K562 (cell line): Measurements from ENCODE around the gene DCAF11. TPM values are rescaled to one million over a fixed set of nuclear protein-coding genes. Genes with fewer than 3 reads are reported as not detected.

ENCODE experiments used
- ATAC-seq: fragments of 200-7000 bp; cut with Tn5 transposase; 3 replicates; pipeline ENCODE4 v1.9.1; 2020; ENCODE audit warnings: moderate library complexity
- BruUV-seq: library from RNA; stranded (reverse); fragments of 400-500 nt; replicated peaks from 2 replicates; lab custom pipeline; 2021; lab: Mats Ljungman, UMichigan
- CTCF ChIA-PET: fragments of 300-600 bp; formaldehyde crosslinking; extraction: SDS; loops from one replicate; lab custom pipeline; 2021; ENCODE audit warnings: low intra/inter-chr PET ratio; lab: Yijun Ruan, JAX
- POLR2A ChIA-PET: fragments of 300-600, 350-650 bp; sonication (Branson Sonifier 250); formaldehyde crosslinking; extraction: SDS; loops from one replicate; lab custom pipeline; 2021; ENCODE audit warnings: antibody characterized with exemption, inconsistent platforms; lab: Yijun Ruan, JAX
- DNase-seq, 4 experiments: peaks; one replicate each; pipeline versions ENCODE4 v3.0.0 to v3.0.0-alpha.2; 2011 to 2018; ENCODE audit warnings: low spot score in 3 of 4, mixed read lengths in 3 of 4; ENCODE audit errors: extremely low read depth in 1 of 4
- FAIRE-seq: peaks from 2 replicates; lab custom pipeline; 2011; peaks lifted over from hg19 to GRCh38; lab: Jason Lieb, UNC
- H2AFZ ChIP-seq: 2 replicates; pipeline ENCODE4 v1.6.0; 2011; ENCODE audit warnings: low read depth, low read length, control low read depth, inconsistent platforms
- H3K27ac ChIP-seq: fragments of 200-600 bp; 3 replicates; pipeline ENCODE4 v1.8.0; 2011; ENCODE audit warnings: low read depth, mild to moderate bottlenecking, control low read depth, inconsistent platforms, low read length, moderate library complexity, mixed read lengths; ENCODE audit errors: extremely low read depth
- H3K27me3 ChIP-seq, 2 experiments: fragments of 300-600 bp in 1 of 2; 2 replicates in 1 of 2; 3 replicates in 1 of 2; pipeline versions ENCODE4 v1.6.0 to v1.8.0; 2011; ENCODE audit warnings: inconsistent platforms in 2 of 2, low read length in 2 of 2, mild to moderate bottlenecking in 1 of 2, mixed read lengths in 1 of 2, moderate library complexity in 1 of 2; ENCODE audit not compliant: control insufficient read depth in 2 of 2, insufficient read depth in 2 of 2
- H3K36me3 ChIP-seq: fragments of 300-600 bp; 3 replicates; pipeline ENCODE4 v1.8.0; 2011; ENCODE audit warnings: mild to moderate bottlenecking, low read length, inconsistent platforms; ENCODE audit not compliant: control insufficient read depth, insufficient read depth
- H3K4me1 ChIP-seq, 2 experiments: fragments of 200-600 bp in 1 of 2; replicated peaks in 1 of 2; 2 replicates in 1 of 2; 3 replicates in 1 of 2; pipeline versions ENCODE4 v1.5.1 to v1.8.0; 2011; ENCODE audit warnings: inconsistent platforms in 2 of 2, low read length in 2 of 2, mild to moderate bottlenecking in 1 of 2, mixed read lengths in 1 of 2, moderate library complexity in 1 of 2; ENCODE audit not compliant: control insufficient read depth in 2 of 2, insufficient read depth in 2 of 2
- H3K4me2 ChIP-seq: 2 replicates; pipeline ENCODE4 v1.6.1; 2011; ENCODE audit warnings: low read length, control low read depth, inconsistent platforms, mixed read lengths; ENCODE audit not compliant: insufficient read depth
- H3K4me3 ChIP-seq: fragments of 200-600 bp; sonication (generic), shearing (Covaris generic); 2 replicates; pipeline ENCODE4 v1.5.1; 2016; ENCODE audit warnings: control low read depth, inconsistent platforms
- H3K79me2 ChIP-seq: fragments of 200-600 bp; 3 replicates; pipeline ENCODE4 v1.8.0; 2011; ENCODE audit warnings: low read length, inconsistent platforms; ENCODE audit not compliant: control insufficient read depth, insufficient read depth
- H3K9ac ChIP-seq, 2 experiments: 2 replicates each; pipeline versions ENCODE4 v1.6.0 to v1.6.1; 2011; ENCODE audit warnings: low read depth in 2 of 2, low read length in 2 of 2, control low read depth in 1 of 2, inconsistent platforms in 1 of 2, mild to moderate bottlenecking in 1 of 2, mixed read lengths in 1 of 2; ENCODE audit not compliant: insufficient read depth in 1 of 2
- H3K9me1 ChIP-seq: one replicate; pipeline ENCODE4 v1.6.0; 2011; ENCODE audit warnings: inconsistent platforms, mild to moderate bottlenecking, low read length, moderate library complexity; ENCODE audit not compliant: control insufficient read depth, insufficient read depth
- H3K9me3 ChIP-seq: replicated peaks from 2 replicates; pipeline ENCODE4 v1.5.1; 2011; ENCODE audit warnings: low read depth, low read length, inconsistent platforms; ENCODE audit not compliant: control insufficient read depth, insufficient read depth
- H4K20me1 ChIP-seq: replicated peaks from 2 replicates; pipeline ENCODE4 v1.6.1; 2011; ENCODE audit warnings: low read length, inconsistent platforms, mixed read lengths; ENCODE audit not compliant: control insufficient read depth, insufficient read depth
- CCAR2 ChIP-seq: fragments of 200-400 bp; formaldehyde crosslinking; IDR thresholded peaks from 2 replicates; pipeline ENCODE4 v1.6.1; 2017; ENCODE audit warnings: mild to moderate bottlenecking, low read depth, low read length
- FOXK1 ChIP-seq: sonication (generic); formaldehyde crosslinking; IDR thresholded peaks from 2 replicates; pipeline ENCODE4 v1.8.0; 2022; ENCODE audit warnings: missing genetic modification reagents, mild to moderate bottlenecking, borderline replicate concordance
- GTF2F1 ChIP-seq: IDR thresholded peaks from 2 replicates; pipeline ENCODE4 v1.6.1; 2011; ENCODE audit warnings: low read depth, low read length, improper control_type of control experiment
- MCM2 ChIP-seq: fragments of 450-650 bp; IDR thresholded peaks from 2 replicates; pipeline ENCODE4 v1.6.1; 2017; ENCODE audit warnings: low read depth, mild to moderate bottlenecking
- MITF ChIP-seq: IDR thresholded peaks from 2 replicates; pipeline ENCODE4 v1.6.1; 2014; ENCODE audit warnings: antibody characterized with exemption
- MTA2 ChIP-seq: fragments of 450-650 bp; IDR thresholded peaks from 2 replicates; pipeline ENCODE4 v1.6.1; 2016; ENCODE audit warnings: low read depth
- NFIX ChIP-seq: fragments of 250-450 bp; sonication (Bioruptor Pico); IDR thresholded peaks from 2 replicates; pipeline ENCODE4 v1.4.0; 2020; ENCODE audit warnings: low read depth, mild to moderate bottlenecking, moderate library complexity
- PREB ChIP-seq: sonication (generic); formaldehyde crosslinking; IDR thresholded peaks from 2 replicates; pipeline ENCODE4 v1.8.1; 2023; ENCODE audit warnings: mild to moderate bottlenecking, missing genetic modification reagents
- PRPF4 ChIP-seq: fragments of 200-400 bp; formaldehyde crosslinking; IDR thresholded peaks from one replicate; pipeline ENCODE4 v1.6.1; 2017; ENCODE audit warnings: low read length, low read depth, mild to moderate bottlenecking; ENCODE audit not compliant: insufficient read depth, poor library complexity, severe bottlenecking
- RBM14 ChIP-seq: fragments of 200-400 bp; formaldehyde crosslinking; IDR thresholded peaks from 2 replicates; pipeline ENCODE4 v1.6.1; 2018; ENCODE audit warnings: low read depth, mild to moderate bottlenecking, low read length, moderate library complexity, borderline replicate concordance; ENCODE audit not compliant: insufficient read depth
- YY1 ChIP-seq, 3 experiments: IDR thresholded peaks; 2 replicates each; pipeline ENCODE4 v1.6.1; 2011; ENCODE audit warnings: low read length in 2 of 3, mild to moderate bottlenecking in 2 of 3, moderate library complexity in 2 of 3, borderline replicate concordance in 1 of 3, control low read depth in 1 of 3, low read depth in 1 of 3; ENCODE audit not compliant: insufficient read depth in 3 of 3, insufficient replicate concordance in 2 of 3, control insufficient read depth in 1 of 3, insufficient read length in 1 of 3; ENCODE audit errors: extremely low read depth in 1 of 3
- ZNF280A ChIP-seq: fragments of 450-650 bp; IDR thresholded peaks from 2 replicates; pipeline ENCODE4 v1.6.1; 2018; ENCODE audit warnings: mild to moderate bottlenecking, low read depth; ENCODE audit not compliant: partially characterized antibody
- ZNF3 ChIP-seq: fragments of 250-450 bp; sonication (Bioruptor Pico); IDR thresholded peaks from 2 replicates; pipeline ENCODE4 v1.5.0; 2021; ENCODE audit warnings: mild to moderate bottlenecking, moderate library complexity
- ZNF696 ChIP-seq: fragments of 250-450 bp; sonication (Bioruptor Pico); conservative IDR thresholded peaks from 2 replicates; pipeline ENCODE4 v1.4.0; 2020; ENCODE audit warnings: mild to moderate bottlenecking, moderate library complexity
- ZSCAN29 ChIP-seq: fragments of 450-650 bp; IDR thresholded peaks from 2 replicates; pipeline ENCODE4 v1.6.1; 2017
- WGBS: fragments of 100-300 bp; shearing (Covaris generic); methylation state at CpG from one replicate; pipeline ENCODE4 v1.1.6; 2016; ENCODE audit warnings: low coverage, mixed read lengths; ENCODE audit not compliant: insufficient coverage; ENCODE audit errors: missing lambda C conversion rate; 5-methylcytosine and 5-hydroxymethylcytosine counted together
- in situ Hi-C: fragments of 300-500 bp; cut with MboI; formaldehyde crosslinking; loops from 4 replicates; pipeline ENCODE4 v1.15.0; 2018; ENCODE audit warnings: inconsistent platforms, mixed read lengths
- intact Hi-C: fragments of 100-400 bp; cut with micrococcal nuclease; formaldehyde crosslinking; loops from 2 replicates; pipeline ENCODE4 v1.14.2; 2022
- polyA plus RNA-seq, 8 experiments: library from polyadenylated mRNA; depleted of rRNA in 4 of 8; stranded (reverse) in 5 of 8; unstranded in 3 of 8; fragments of >200 nt; fragmentation: Nextera tagmentation in 2 of 8; fragmentation: Illumina TruSeq in 1 of 8; extraction: Ambion mirVana in 2 of 8; extraction: Trizol in 1 of 8; gene quantifications; 2 replicates each; pipeline versions ENCODE4 v1.2.1 to v1.2.3, GENCODE V29; 2011 to 2014; ENCODE audit warnings: inconsistent platforms in 1 of 8, missing spikeins in 1 of 8
- total RNA-seq, 7 experiments: library from RNA; depleted of rRNA in 6 of 7; stranded (reverse); fragments of >200 nt in 6 of 7; fragmentation: Illumina TruSeq in 2 of 7; extraction: Trizol in 2 of 7; gene quantifications; 2 replicates each; pipeline versions ENCODE4 v1.2.1 to v1.2.3, GENCODE V29; 2011 to 2021; ENCODE audit warnings: low replicate concordance in 1 of 7

DCAF11 gene
- total and polyA plus RNA-seq, 9 of the 15 experiments (the other 6 are each of a cell fraction or from before 2014, with no cell fraction given): 8.5 to 46.2 (median 36.4) TPM

GRCh38 chr14:24071144-24071697 lies 43.4 kb upstream of the DCAF11 start, which contains the start of gene CPNE6 (continued):
- no peak for TF ChIP-seq CCAR2
- TF ChIP-seq MTA2: no peak
- TF ChIP-seq ZNF3 (CRISPR knock-in tag): no peak
- TF ChIP-seq MCM2: no peak
- no peak for TF ChIP-seq FOXK1 (CRISPR knock-in tag)
- TF ChIP-seq, all 486 proteins: peak for 0

GRCh38 chr14:24071836-24072430 lies 42.6 kb upstream of the DCAF11 start:
- intact Hi-C loops (no loop called here), in situ Hi-C loops (no loop called here)
- ChIA-PET CTCF (no interaction called here), POLR2A (interaction anchor here (1.0 kb wide), 1 partner anchor 9 kb away, joined by 3 read pairs; no protein-coding TSS in a partner anchor)
- no peak for DNase-seq
- Histone ChIP-seq H3K9me3 (no peaks in the 10 kb centered on the region), H3K27ac (no peak overlapping the region), H3K9me1 (no peaks in the 10 kb centered on the region), H4K20me1 (no peaks in the 10 kb centered on the region), H3K4me3 (no peak overlapping the region), H3K4me2 (no peak overlapping the region), H3K4me1 (peaks cover 0 to 10% of the 10 kb centered on the region in 2 experiments; a peak in 2 of 5 replicates), H2AFZ (no peak overlapping the region), H3K79me2 (no peaks in the 10 kb centered on the region), H3K36me3 (no peaks in the 10 kb centered on the region), H3K9ac (no peak overlapping the region), H3K27me3 (peaks cover 0 to 47% of the 10 kb centered on the region in 2 experiments; a peak in 3 of 5 replicates)
- no peak for FAIRE-seq
- 3% methylated on average over 11 of the region's 12 CpGs for WGBS
- no TSS peak for BruUV-seq
- ATAC-seq: no peak
- TF ChIP-seq PRPF4: no peak
- TF ChIP-seq RBM14: no peak
- TF ChIP-seq ZNF280A: no peak
- no peak for TF ChIP-seq GTF2F1
- no peak for TF ChIP-seq NFIX (CRISPR knock-in tag)
- no peak for TF ChIP-seq PREB (CRISPR knock-in tag)
- no peak for TF ChIP-seq ZSCAN29
- TF ChIP-seq YY1 (IDR thresholded peaks at IDR 0.05; ENCODE audit: borderline replicate concordance in 1 of 3, control insufficient read depth in 1 of 3, extremely low read depth in 1 of 3, insufficient read depth in 3 of 3, insufficient read length in 1 of 3, insufficient replicate concordance in 2 of 3, low read depth in 1 of 3, low read length in 2 of 3): no peak
- no peak for TF ChIP-seq MITF
- no peak for TF ChIP-seq ZNF696
